ENCODE data around the gene RPS15. TPM values are rescaled to one million over a fixed set of nuclear protein-coding genes. Genes with fewer than 3 reads are reported as not detected.
A peak's percentile ranks its signal among the peaks of the same experiment; 100 is the strongest.

RPS15 gene
- total and polyA plus RNA-seq, 9 of the 15 experiments (the other 6 are each of a cell fraction or from before 2014, with no cell fraction given) = 605 to 2,791 (median 957) TPM

DNA sequence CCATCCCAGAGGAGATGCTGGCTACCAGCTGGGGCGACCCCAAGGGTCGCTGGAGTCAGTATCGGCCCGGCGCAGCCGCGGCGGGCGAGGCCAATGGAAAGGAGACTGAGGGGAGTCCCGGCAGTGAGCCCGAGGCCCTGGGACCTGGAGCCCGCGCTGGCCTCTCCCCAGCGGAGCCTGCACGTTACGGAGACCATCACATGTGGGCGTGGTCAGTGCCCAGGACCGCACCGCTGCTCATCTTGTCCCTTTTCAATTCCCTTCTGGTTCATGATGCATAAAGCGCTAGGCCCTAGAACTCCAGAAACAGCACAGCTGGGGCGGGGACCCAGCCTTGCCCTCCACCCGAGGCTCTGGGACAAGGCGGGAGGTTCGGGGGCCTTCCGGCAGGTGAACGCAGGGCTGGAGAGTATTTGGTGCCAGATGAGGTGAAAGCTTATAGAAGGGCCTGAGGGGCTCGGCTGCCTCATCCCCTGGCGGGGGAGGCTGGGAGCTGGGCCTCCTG is 32.9 kb downstream of the RPS15 start (continued):
- TF ChIP-seq, protein P1, sequence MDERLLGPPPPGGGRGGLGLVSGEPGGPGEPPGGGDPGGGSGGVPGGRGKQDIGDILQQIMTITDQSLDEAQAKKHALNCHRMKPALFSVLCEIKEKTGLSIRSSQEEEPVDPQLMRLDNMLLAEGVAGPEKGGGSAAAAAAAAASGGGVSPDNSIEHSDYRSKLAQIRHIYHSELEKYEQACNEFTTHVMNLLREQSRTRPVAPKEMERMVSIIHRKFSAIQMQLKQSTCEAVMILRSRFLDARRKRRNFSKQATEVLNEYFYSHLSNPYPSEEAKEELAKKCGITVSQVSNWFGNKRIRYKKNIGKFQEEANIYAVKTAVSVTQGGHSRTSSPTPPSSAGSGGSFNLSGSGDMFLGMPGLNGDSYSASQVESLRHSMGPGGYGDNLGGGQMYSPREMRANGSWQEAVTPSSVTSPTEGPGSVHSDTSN (CRISPR knock-in tag; IDR thresholded peaks at IDR 0.05; ENCODE audit: low read depth) = no peak
- TF ChIP-seq, protein P1 (tag; conservative IDR thresholded peaks at IDR 0.05; ENCODE audit: low read depth) = no peak
- TF ChIP-seq, protein P2, sequence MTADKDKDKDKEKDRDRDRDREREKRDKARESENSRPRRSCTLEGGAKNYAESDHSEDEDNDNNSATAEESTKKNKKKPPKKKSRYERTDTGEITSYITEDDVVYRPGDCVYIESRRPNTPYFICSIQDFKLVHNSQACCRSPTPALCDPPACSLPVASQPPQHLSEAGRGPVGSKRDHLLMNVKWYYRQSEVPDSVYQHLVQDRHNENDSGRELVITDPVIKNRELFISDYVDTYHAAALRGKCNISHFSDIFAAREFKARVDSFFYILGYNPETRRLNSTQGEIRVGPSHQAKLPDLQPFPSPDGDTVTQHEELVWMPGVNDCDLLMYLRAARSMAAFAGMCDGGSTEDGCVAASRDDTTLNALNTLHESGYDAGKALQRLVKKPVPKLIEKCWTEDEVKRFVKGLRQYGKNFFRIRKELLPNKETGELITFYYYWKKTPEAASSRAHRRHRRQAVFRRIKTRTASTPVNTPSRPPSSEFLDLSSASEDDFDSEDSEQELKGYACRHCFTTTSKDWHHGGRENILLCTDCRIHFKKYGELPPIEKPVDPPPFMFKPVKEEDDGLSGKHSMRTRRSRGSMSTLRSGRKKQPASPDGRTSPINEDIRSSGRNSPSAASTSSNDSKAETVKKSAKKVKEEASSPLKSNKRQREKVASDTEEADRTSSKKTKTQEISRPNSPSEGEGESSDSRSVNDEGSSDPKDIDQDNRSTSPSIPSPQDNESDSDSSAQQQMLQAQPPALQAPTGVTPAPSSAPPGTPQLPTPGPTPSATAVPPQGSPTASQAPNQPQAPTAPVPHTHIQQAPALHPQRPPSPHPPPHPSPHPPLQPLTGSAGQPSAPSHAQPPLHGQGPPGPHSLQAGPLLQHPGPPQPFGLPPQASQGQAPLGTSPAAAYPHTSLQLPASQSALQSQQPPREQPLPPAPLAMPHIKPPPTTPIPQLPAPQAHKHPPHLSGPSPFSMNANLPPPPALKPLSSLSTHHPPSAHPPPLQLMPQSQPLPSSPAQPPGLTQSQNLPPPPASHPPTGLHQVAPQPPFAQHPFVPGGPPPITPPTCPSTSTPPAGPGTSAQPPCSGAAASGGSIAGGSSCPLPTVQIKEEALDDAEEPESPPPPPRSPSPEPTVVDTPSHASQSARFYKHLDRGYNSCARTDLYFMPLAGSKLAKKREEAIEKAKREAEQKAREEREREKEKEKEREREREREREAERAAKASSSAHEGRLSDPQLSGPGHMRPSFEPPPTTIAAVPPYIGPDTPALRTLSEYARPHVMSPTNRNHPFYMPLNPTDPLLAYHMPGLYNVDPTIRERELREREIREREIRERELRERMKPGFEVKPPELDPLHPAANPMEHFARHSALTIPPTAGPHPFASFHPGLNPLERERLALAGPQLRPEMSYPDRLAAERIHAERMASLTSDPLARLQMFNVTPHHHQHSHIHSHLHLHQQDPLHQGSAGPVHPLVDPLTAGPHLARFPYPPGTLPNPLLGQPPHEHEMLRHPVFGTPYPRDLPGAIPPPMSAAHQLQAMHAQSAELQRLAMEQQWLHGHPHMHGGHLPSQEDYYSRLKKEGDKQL (CRISPR knock-in tag; IDR thresholded peaks at IDR 0.05; ENCODE audit: borderline replicate concordance) = no peak
- no peak for TF ChIP-seq RFX5 (IDR thresholded peaks at IDR 0.05; ENCODE audit: low read depth, low read length)
- TF ChIP-seq ZNF354B (CRISPR knock-in tag; IDR thresholded peaks at IDR 0.05) = no peak
- no peak for TF ChIP-seq MAFG (tag; conservative IDR thresholded peaks at IDR 0.05)
- TF ChIP-seq, protein P3, sequence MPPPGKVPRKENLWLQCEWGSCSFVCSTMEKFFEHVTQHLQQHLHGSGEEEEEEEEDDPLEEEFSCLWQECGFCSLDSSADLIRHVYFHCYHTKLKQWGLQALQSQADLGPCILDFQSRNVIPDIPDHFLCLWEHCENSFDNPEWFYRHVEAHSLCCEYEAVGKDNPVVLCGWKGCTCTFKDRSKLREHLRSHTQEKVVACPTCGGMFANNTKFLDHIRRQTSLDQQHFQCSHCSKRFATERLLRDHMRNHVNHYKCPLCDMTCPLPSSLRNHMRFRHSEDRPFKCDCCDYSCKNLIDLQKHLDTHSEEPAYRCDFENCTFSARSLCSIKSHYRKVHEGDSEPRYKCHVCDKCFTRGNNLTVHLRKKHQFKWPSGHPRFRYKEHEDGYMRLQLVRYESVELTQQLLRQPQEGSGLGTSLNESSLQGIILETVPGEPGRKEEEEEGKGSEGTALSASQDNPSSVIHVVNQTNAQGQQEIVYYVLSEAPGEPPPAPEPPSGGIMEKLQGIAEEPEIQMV (tag; conservative IDR thresholded peaks at IDR 0.05; ENCODE audit: low read depth) = no peak
- no peak for TF ChIP-seq KLF1 (tag; IDR thresholded peaks at IDR 0.05)
- TF ChIP-seq SIN3B (IDR thresholded peaks at IDR 0.05; ENCODE audit: low read depth) = no peak
- TF ChIP-seq NR1H2 (CRISPR knock-in tag; IDR thresholded peaks at IDR 0.05) = no peak
- peak; percentile 50; the same call in 1 of the 2 replicates for TF ChIP-seq ZNF12 (CRISPR knock-in tag; IDR thresholded peaks at IDR 0.05)
- no peak for TF ChIP-seq ZNF263 (CRISPR knock-in tag; IDR thresholded peaks at IDR 0.05; ENCODE audit: borderline replicate concordance)
- TF ChIP-seq RBFOX2 (IDR thresholded peaks at IDR 0.05; ENCODE audit: low read depth, low read length) = peak; percentile 37
- TF ChIP-seq, protein P4, sequence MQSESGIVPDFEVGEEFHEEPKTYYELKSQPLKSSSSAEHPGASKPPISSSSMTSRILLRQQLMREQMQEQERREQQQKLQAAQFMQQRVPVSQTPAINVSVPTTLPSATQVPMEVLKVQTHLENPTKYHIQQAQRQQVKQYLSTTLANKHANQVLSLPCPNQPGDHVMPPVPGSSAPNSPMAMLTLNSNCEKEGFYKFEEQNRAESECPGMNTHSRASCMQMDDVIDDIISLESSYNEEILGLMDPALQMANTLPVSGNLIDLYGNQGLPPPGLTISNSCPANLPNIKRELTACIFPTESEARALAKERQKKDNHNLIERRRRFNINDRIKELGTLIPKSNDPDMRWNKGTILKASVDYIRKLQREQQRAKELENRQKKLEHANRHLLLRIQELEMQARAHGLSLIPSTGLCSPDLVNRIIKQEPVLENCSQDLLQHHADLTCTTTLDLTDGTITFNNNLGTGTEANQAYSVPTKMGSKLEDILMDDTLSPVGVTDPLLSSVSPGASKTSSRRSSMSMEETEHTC (IDR thresholded peaks at IDR 0.05) = no peak
- TF ChIP-seq JUND (IDR thresholded peaks at IDR 0.05; ENCODE audit: borderline replicate concordance, low read depth, low read length) = no peak
- no peak for TF ChIP-seq JUND (tag; IDR thresholded peaks at IDR 0.05; ENCODE audit: borderline replicate concordance, low read depth, low read length)
- TF ChIP-seq TAL1 (IDR thresholded peaks at IDR 0.05) = no peak
- no peak for TF ChIP-seq ZEB2 (IDR thresholded peaks at IDR 0.05)
- no peak for TF ChIP-seq CREM (IDR thresholded peaks at IDR 0.05; ENCODE audit: low read depth)

Measured in K562 (cell line).